SK-N-SH treated with all-trans-retinoic acid at 6 μM for 48 hours (cell line): ENCODE results near the gene JAK1.

ENCODE experiments used
- ATAC-seq: fragments of 200-7000 bp; cut with Tn5 transposase; 3 replicates; pipeline ENCODE4 v1.9.1; 2020; ENCODE audit warnings: mild to moderate bottlenecking, moderate library complexity
- ARNTL ChIP-seq: fragments of 450-650 bp; formaldehyde crosslinking; IDR thresholded peaks from 2 replicates; pipeline ENCODE4 v1.5.0; 2020; ENCODE audit warnings: low read depth, mild to moderate bottlenecking, moderate library complexity, borderline replicate concordance
- BACH2 ChIP-seq: fragments of 250-450 bp; sonication (Bioruptor Pico); IDR thresholded peaks from 2 replicates; pipeline ENCODE4 v1.9.0; 2021; ENCODE audit warnings: mild to moderate bottlenecking, borderline replicate concordance
- CSDC2 ChIP-seq: fragments of 250-450 bp; sonication (Bioruptor Pico); IDR thresholded peaks from 2 replicates; pipeline ENCODE4 v1.5.0; 2020; ENCODE audit warnings: mild to moderate bottlenecking, moderate library complexity
- ESRRG ChIP-seq: fragments of 250-450 bp; sonication (Bioruptor Pico); IDR thresholded peaks from 2 replicates; pipeline ENCODE4 v1.6.1; 2021; ENCODE audit warnings: mild to moderate bottlenecking
- GLIS3 ChIP-seq: fragments of 250-450 bp; sonication (Bioruptor Pico); IDR thresholded peaks from 2 replicates; pipeline ENCODE4 v1.5.0; 2020; ENCODE audit warnings: mild to moderate bottlenecking, moderate library complexity
- ISL1 ChIP-seq: fragments of 250-450 bp; sonication (Bioruptor Pico); IDR thresholded peaks from 2 replicates; pipeline ENCODE4 v2.1.2; 2022; ENCODE audit warnings: mild to moderate bottlenecking, moderate library complexity
- OSR1 ChIP-seq: fragments of 250-450 bp; sonication (Bioruptor Pico); IDR thresholded peaks from 2 replicates; pipeline ENCODE4 v1.8.0; 2022; ENCODE audit warnings: moderate library complexity, mild to moderate bottlenecking, inconsistent platforms
- PPARA ChIP-seq: fragments of 250-450 bp; sonication (Bioruptor Pico); IDR thresholded peaks from 2 replicates; pipeline ENCODE4 v1.5.0; 2020; ENCODE audit warnings: mild to moderate bottlenecking, borderline replicate concordance
- RARB ChIP-seq: fragments of 250-450 bp; sonication (Bioruptor Pico); IDR thresholded peaks from 2 replicates; pipeline ENCODE4 v1.8.0; 2021; ENCODE audit warnings: mild to moderate bottlenecking, moderate library complexity
- SNAI2 ChIP-seq: fragments of 250-450 bp; sonication (Bioruptor Pico); IDR thresholded peaks from 2 replicates; pipeline ENCODE4 v1.5.0; 2020; ENCODE audit warnings: mild to moderate bottlenecking, moderate library complexity
- TCF4 ChIP-seq: fragments of 250-450 bp; sonication (Bioruptor Pico); IDR thresholded peaks from 2 replicates; pipeline ENCODE4 v1.8.0; 2021; ENCODE audit warnings: mild to moderate bottlenecking, moderate library complexity, borderline replicate concordance
- TOX ChIP-seq: fragments of 250-450 bp; sonication (Bioruptor Pico); IDR thresholded peaks from 2 replicates; pipeline ENCODE4 v1.8.0; 2021; ENCODE audit warnings: mild to moderate bottlenecking, moderate library complexity, borderline replicate concordance
- ZC3H10 ChIP-seq: fragments of 250-450 bp; sonication (Bioruptor Pico); IDR thresholded peaks from 2 replicates; pipeline ENCODE4 v1.5.1; 2021; ENCODE audit warnings: mild to moderate bottlenecking, moderate library complexity
- ZFP3 ChIP-seq: fragments of 250-450 bp; sonication (Bioruptor Pico); IDR thresholded peaks from 2 replicates; pipeline ENCODE4 v1.5.0; 2020; ENCODE audit warnings: mild to moderate bottlenecking, moderate library complexity
- ZFP30 ChIP-seq: fragments of 450-650 bp; formaldehyde crosslinking; IDR thresholded peaks from 2 replicates; pipeline ENCODE4 v1.5.0; 2022; ENCODE audit warnings: mild to moderate bottlenecking, moderate library complexity
- ZNF565 ChIP-seq: fragments of 450-650 bp; formaldehyde crosslinking; conservative IDR thresholded peaks from 2 replicates; pipeline ENCODE4 v1.5.0; 2020; ENCODE audit warnings: low read depth, mild to moderate bottlenecking, moderate library complexity
- ZNF70 ChIP-seq: fragments of 450-650 bp; formaldehyde crosslinking; IDR thresholded peaks from 2 replicates; pipeline ENCODE4 v1.5.0; 2020; ENCODE audit warnings: mild to moderate bottlenecking, moderate library complexity
- ZNF8 ChIP-seq: fragments of 450-650 bp; formaldehyde crosslinking; IDR thresholded peaks from 2 replicates; pipeline ENCODE4 v1.5.0; 2020; ENCODE audit warnings: mild to moderate bottlenecking, moderate library complexity
- TF ChIP-seq, protein P1 (sequence below): fragments of 250-450 bp; sonication (Bioruptor Pico); IDR thresholded peaks from 2 replicates; pipeline ENCODE4 v1.5.0; 2020; ENCODE audit warnings: mild to moderate bottlenecking, moderate library complexity
- TF ChIP-seq, protein P2 (sequence below): fragments of 250-450 bp; sonication (Bioruptor Pico); IDR thresholded peaks from 2 replicates; pipeline ENCODE4 v1.8.0; 2020; ENCODE audit warnings: mild to moderate bottlenecking, moderate library complexity, borderline replicate concordance
- TF ChIP-seq, protein P3 (sequence below): fragments of 250-450 bp; sonication (Bioruptor Pico); IDR thresholded peaks from 2 replicates; pipeline ENCODE4 v1.5.1; 2021; ENCODE audit warnings: mild to moderate bottlenecking, moderate library complexity
- TF ChIP-seq, protein P4 (sequence below): fragments of 250-450 bp; sonication (Bioruptor Pico); IDR thresholded peaks from 2 replicates; pipeline ENCODE4 v1.5.1; 2020; ENCODE audit warnings: low read depth, mild to moderate bottlenecking, moderate library complexity
- TF ChIP-seq, protein P5 (sequence below): fragments of 250-450 bp; sonication (Bioruptor Pico); IDR thresholded peaks from 2 replicates; pipeline ENCODE4 v1.8.0; 2021; ENCODE audit warnings: low read depth, mild to moderate bottlenecking, moderate library complexity, borderline replicate concordance

The JAK1 gene

DNA sequence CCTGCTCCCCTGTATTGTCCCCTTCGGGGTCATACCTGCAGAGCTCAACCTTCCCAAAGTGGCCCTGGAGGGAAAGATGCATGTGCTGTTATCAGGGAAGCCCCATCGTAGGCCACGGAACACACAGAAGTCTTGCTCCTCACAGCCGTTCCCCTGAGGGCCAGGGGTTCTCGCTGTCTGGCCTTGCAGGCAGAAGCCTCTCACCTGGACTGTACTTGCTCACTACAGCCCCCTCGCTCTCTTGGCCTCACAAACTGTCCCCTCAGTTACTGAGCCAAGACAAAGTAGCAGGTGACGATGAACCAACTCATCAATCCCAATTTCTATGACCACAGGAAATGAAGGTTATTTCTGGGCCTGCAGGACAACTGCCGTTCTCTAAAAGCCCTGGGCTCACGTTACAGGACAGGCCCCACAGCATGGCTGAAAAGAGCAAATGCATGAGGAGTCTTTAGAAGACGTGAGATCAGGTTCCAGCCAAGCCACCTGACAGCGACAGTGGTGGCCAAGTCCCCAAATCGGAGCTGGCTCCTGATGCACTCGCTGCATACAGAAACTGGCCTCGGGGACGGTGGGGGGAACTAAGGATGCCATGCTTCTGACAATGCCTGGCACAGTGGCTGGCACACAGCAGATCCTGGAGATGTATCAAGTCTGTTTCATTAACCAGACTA is 126.5 kb downstream of the JAK1 start:
- ATAC-seq: no peak
- no peak for TF ChIP-seq ESRRG (CRISPR knock-in tag)
- TF ChIP-seq, protein P1, sequence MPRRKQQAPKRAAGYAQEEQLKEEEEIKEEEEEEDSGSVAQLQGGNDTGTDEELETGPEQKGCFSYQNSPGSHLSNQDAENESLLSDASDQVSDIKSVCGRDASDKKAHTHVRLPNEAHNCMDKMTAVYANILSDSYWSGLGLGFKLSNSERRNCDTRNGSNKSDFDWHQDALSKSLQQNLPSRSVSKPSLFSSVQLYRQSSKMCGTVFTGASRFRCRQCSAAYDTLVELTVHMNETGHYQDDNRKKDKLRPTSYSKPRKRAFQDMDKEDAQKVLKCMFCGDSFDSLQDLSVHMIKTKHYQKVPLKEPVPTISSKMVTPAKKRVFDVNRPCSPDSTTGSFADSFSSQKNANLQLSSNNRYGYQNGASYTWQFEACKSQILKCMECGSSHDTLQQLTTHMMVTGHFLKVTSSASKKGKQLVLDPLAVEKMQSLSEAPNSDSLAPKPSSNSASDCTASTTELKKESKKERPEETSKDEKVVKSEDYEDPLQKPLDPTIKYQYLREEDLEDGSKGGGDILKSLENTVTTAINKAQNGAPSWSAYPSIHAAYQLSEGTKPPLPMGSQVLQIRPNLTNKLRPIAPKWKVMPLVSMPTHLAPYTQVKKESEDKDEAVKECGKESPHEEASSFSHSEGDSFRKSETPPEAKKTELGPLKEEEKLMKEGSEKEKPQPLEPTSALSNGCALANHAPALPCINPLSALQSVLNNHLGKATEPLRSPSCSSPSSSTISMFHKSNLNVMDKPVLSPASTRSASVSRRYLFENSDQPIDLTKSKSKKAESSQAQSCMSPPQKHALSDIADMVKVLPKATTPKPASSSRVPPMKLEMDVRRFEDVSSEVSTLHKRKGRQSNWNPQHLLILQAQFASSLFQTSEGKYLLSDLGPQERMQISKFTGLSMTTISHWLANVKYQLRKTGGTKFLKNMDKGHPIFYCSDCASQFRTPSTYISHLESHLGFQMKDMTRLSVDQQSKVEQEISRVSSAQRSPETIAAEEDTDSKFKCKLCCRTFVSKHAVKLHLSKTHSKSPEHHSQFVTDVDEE (CRISPR knock-in tag): no peak
- TF ChIP-seq TOX: no peak
- TF ChIP-seq CSDC2 (CRISPR knock-in tag): no peak
- no peak for TF ChIP-seq ZNF8 (CRISPR knock-in tag)
- no peak for TF ChIP-seq ARNTL (CRISPR knock-in tag)
- TF ChIP-seq ZFP3: no peak
- TF ChIP-seq, protein P2, sequence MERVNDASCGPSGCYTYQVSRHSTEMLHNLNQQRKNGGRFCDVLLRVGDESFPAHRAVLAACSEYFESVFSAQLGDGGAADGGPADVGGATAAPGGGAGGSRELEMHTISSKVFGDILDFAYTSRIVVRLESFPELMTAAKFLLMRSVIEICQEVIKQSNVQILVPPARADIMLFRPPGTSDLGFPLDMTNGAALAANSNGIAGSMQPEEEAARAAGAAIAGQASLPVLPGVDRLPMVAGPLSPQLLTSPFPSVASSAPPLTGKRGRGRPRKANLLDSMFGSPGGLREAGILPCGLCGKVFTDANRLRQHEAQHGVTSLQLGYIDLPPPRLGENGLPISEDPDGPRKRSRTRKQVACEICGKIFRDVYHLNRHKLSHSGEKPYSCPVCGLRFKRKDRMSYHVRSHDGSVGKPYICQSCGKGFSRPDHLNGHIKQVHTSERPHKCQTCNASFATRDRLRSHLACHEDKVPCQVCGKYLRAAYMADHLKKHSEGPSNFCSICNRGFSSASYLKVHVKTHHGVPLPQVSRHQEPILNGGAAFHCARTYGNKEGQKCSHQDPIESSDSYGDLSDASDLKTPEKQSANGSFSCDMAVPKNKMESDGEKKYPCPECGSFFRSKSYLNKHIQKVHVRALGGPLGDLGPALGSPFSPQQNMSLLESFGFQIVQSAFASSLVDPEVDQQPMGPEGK (CRISPR knock-in tag): no peak
- no peak for TF ChIP-seq ZNF565
- TF ChIP-seq BACH2 (CRISPR knock-in tag): no peak
- TF ChIP-seq, protein P3, sequence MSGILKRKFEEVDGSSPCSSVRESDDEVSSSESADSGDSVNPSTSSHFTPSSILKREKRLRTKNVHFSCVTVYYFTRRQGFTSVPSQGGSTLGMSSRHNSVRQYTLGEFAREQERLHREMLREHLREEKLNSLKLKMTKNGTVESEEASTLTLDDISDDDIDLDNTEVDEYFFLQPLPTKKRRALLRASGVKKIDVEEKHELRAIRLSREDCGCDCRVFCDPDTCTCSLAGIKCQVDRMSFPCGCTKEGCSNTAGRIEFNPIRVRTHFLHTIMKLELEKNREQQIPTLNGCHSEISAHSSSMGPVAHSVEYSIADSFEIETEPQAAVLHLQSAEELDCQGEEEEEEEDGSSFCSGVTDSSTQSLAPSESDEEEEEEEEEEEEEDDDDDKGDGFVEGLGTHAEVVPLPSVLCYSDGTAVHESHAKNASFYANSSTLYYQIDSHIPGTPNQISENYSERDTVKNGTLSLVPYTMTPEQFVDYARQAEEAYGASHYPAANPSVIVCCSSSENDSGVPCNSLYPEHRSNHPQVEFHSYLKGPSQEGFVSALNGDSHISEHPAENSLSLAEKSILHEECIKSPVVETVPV (CRISPR knock-in tag): no peak
- TF ChIP-seq SNAI2 (CRISPR knock-in tag): no peak
- no peak for TF ChIP-seq GLIS3 (CRISPR knock-in tag)
- TF ChIP-seq ZNF70 (CRISPR knock-in tag): no peak
- TF ChIP-seq ZC3H10: no peak
- TF ChIP-seq, protein P4, sequence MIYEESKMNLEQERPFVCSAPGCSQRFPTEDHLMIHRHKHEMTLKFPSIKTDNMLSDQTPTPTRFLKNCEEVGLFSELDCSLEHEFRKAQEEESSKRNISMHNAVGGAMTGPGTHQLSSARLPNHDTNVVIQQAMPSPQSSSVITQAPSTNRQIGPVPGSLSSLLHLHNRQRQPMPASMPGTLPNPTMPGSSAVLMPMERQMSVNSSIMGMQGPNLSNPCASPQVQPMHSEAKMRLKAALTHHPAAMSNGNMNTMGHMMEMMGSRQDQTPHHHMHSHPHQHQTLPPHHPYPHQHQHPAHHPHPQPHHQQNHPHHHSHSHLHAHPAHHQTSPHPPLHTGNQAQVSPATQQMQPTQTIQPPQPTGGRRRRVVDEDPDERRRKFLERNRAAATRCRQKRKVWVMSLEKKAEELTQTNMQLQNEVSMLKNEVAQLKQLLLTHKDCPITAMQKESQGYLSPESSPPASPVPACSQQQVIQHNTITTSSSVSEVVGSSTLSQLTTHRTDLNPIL (CRISPR knock-in tag): no peak

DNA sequence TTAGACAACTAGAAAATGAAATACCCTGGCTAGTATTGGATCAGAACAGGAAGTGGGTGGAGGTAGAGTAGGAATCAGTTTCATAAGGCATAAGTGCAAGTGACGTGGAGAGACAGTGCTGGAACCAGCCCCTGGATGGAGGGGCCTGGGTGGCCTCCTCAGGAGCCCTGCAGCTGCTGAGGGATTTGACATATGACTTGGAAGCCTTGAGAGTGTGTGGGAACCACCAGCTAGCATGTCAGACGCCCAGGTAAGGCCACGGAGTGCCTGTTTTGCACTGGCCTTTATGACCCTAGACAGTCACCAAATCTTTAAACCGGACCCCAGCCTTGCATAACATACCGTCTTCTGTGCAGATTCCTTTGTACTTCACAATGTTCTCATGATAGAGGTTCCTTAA is 127.1 kb downstream of the JAK1 start:
- no peak for ATAC-seq
- no peak for TF ChIP-seq TCF4 (CRISPR knock-in tag)
- TF ChIP-seq, protein P1 (CRISPR knock-in tag): no peak
- no peak for TF ChIP-seq ZFP30
- no peak for TF ChIP-seq ESRRG (CRISPR knock-in tag)
- TF ChIP-seq BACH2 (CRISPR knock-in tag): no peak
- TF ChIP-seq TOX: no peak
- TF ChIP-seq, protein P3 (CRISPR knock-in tag): no peak
- no peak for TF ChIP-seq ZNF70 (CRISPR knock-in tag)
- TF ChIP-seq ARNTL (CRISPR knock-in tag): no peak
- no peak for TF ChIP-seq RARB
- TF ChIP-seq, protein P5, sequence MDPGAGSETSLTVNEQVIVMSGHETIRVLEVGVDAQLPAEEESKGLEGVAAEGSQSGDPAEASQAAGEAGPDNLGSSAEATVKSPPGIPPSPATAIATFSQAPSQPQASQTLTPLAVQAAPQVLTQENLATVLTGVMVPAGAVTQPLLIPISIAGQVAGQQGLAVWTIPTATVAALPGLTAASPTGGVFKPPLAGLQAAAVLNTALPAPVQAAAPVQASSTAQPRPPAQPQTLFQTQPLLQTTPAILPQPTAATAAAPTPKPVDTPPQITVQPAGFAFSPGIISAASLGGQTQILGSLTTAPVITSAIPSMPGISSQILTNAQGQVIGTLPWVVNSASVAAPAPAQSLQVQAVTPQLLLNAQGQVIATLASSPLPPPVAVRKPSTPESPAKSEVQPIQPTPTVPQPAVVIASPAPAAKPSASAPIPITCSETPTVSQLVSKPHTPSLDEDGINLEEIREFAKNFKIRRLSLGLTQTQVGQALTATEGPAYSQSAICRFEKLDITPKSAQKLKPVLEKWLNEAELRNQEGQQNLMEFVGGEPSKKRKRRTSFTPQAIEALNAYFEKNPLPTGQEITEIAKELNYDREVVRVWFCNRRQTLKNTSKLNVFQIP (CRISPR knock-in tag): no peak
- TF ChIP-seq PPARA (CRISPR knock-in tag): no peak
- no peak for TF ChIP-seq OSR1 (CRISPR knock-in tag)
- no peak for TF ChIP-seq ISL1 (CRISPR knock-in tag)
- TF ChIP-seq ZFP3: no peak
- no peak for TF ChIP-seq ZNF565
- TF ChIP-seq ZNF8 (CRISPR knock-in tag): no peak
- no peak for TF ChIP-seq ZC3H10
